ENCODE results near the gene SACM1L.

DNA sequence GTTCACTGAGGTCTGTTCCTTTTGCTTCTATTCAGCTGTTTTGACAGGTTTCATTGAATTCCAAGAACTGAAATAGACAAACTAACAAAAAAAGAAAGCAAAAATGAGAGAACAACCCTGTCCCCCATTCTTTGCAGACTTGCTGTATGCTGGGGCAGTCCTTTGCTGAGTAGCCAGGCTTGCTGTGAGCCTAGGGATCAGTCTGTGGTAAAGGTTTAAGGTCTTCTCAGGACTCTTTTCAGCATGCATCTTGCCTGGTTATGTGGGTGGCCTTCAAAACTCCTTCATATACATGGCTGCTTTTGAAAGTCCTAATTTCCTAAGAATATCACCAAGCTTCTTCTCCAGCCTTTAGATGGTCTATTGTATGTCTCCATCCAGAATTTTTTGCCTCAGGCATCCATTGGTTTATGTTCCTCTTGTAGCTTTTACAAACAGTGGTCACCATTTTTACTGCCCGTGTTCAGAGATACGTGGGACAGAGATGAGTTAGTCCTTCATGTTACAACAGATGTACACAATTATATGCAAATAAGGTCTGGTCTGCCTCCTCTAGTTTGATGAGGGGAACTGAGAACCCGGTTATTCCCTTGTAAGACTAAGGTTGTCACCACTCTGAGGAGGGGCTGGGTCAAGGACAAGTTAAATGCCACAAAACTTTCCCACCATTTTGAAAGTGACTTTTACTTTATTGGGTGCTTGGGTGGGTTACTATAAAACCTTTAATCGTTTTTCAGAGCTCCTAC is 41.4 kb downstream of the SACM1L start:
- no peak for TF ChIP-seq BHLHE40 (IDR thresholded peaks at IDR 0.05; ENCODE audit: borderline replicate concordance)
- no peak for TF ChIP-seq ELF4 (IDR thresholded peaks at IDR 0.05)
- TF ChIP-seq ZNF384 (IDR thresholded peaks at IDR 0.05): no peak
- TF ChIP-seq CTBP1 (IDR thresholded peaks at IDR 0.05; ENCODE audit: borderline replicate concordance): no peak
- no peak for TF ChIP-seq SP1 (IDR thresholded peaks at IDR 0.05)
- no peak for TF ChIP-seq SUZ12 (IDR thresholded peaks at IDR 0.05)
- no peak for TF ChIP-seq TARDBP (IDR thresholded peaks at IDR 0.05)
